Stimulated activated naive CD4-positive, alpha-beta T cell (primary cell): ENCODE results near the gene USP1.

Source experiments
- DNase-seq, 6 experiments: peaks; one replicate each; lab custom pipeline; 2025; lab: John Stamatoyannopoulos, UW

USP1 gene

GRCh38 chr1:62484824-62485468 lies 48.1 kb downstream of the USP1 start:
- no peak for DNase-seq

DNA sequence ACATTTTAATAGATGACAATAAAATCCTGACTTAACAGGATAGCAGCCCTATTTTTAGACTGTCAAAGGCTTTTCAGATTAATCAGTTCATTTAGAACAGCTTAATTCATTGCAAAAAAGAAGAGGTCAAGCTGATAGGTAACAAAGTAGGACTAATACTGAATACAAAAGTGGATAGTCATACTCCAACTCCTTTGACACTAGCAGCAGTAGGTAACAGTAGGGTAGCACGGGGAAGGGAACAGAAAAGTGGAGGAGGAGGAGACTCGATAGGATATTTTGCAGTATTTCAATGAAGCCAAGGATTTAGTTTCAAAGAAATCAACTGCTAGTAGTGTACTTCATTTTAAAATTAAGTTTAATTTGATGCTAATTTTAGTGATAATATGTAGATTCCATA lies 51.1 kb downstream of the USP1 start:
- no peak for DNase-seq

- DNase-seq, result no peak
Observed at GRCh38 chr1:62492521-62492920, 55.7 kb downstream of the USP1 start.

DNA sequence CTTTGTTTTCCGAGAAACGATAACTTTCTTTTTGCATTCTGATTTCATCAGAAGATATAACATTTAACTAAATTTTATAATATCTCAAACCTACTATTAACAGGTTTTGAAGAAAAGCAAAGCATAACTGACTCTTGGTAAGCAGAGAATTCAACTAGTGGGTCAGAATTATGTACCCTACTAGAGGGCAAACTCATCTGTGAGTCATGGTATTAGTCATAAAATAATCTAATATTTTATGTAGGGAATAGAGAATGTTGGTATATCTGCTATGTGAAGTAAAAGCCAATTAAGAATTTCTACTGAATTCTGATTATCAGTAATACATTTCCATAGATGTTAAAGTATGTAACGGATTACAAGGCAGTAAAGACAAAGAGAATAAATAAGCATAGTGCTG lies 56.8 kb downstream of the USP1 start:
- DNase-seq, result no peak

DNA sequence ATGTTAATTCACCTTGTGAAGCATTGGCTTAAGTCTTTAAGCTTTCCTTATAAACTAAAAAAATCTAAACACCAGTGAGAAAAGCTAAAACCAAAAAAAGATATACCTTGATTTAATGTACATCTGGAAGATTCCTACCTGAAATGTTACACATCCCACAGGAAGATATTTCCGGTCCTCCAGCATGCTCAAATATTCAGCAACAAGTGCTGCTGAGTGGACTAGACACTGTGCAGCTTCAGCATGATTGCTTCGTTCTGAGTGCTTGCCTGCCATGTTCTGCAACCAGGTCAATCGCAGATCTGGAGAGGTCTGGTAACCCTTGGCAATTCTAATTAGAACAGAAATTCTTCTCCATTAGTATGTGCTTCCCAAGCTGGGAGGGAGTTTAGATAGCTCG lies 57.3 kb downstream of the USP1 start:
- no peak for DNase-seq

DNA sequence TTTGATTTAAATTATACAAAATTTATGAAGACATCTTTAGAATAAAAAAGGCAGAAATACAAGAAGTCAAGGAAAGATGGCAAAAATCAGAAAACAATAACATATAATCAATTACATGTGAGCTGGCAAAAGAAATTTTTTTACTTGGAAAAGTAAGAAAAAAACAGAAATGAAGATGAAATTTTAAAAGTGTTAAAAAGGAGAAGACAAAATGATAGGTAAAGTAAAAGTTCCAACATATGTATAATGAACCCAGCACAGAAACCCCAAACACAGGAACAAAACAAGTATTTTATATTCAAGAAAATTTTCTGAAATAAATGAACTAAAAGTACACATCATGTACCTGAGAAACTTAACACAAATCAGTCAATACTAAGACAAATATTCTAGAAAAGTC lies 63.4 kb downstream of the USP1 start:
- DNase-seq, result no peak
